ENCODE measurements around the gene HOXC10.

The HOXC10 gene

GRCh38 chr12:53993162-53994008 is 8.4 kb downstream of the HOXC10 start:
- TF ChIP-seq POLR2A (IDR thresholded peaks at IDR 0.05; ENCODE audit: low read depth, low read length) = no peak
- DNase-seq (ENCODE audit: insufficient read length, low spot score) (no peak), FAIRE-seq (no peak)

GRCh38 chr12:53994009-53994263 is 9.0 kb downstream of the HOXC10 start:
- TF ChIP-seq POLR2A (IDR thresholded peaks at IDR 0.05; ENCODE audit: low read depth, low read length) = no peak
- FAIRE-seq (no peak), DNase-seq (ENCODE audit: insufficient read length, low spot score) (no peak)

GRCh38 chr12:53994264-53995001 is 9.5 kb downstream of the HOXC10 start:
- FAIRE-seq (no peak), DNase-seq (ENCODE audit: insufficient read length, low spot score) (no peak)
- TF ChIP-seq POLR2A (IDR thresholded peaks at IDR 0.05; ENCODE audit: low read depth, low read length) = no peak

- FAIRE-seq = no peak
- DNase-seq (ENCODE audit: insufficient read length, low spot score) = no peak
- TF ChIP-seq POLR2A (IDR thresholded peaks at IDR 0.05; ENCODE audit: low read depth, low read length) = no peak
These were observed 10.0 kb downstream of the HOXC10 start for GRCh38 chr12:53995002-53995377.

- peak; percentile 56; the same call in 1 of the 2 replicates for TF ChIP-seq POLR2A (IDR thresholded peaks at IDR 0.05; ENCODE audit: low read depth, low read length)
- DNase-seq (ENCODE audit: insufficient read length, low spot score) (no peak), FAIRE-seq (no peak)
These were observed 10.7 kb downstream of the HOXC10 start for GRCh38 chr12:53995378-53996239.

GRCh38 chr12:53996240-53997203 is 11.6 kb downstream of the HOXC10 start:
- no peak for TF ChIP-seq POLR2A (IDR thresholded peaks at IDR 0.05; ENCODE audit: low read depth, low read length)
- no peak for DNase-seq (ENCODE audit: insufficient read length, low spot score)
- FAIRE-seq = no peak

GRCh38 chr12:53997204-53998109 is 12.5 kb downstream of the HOXC10 start:
- DNase-seq (ENCODE audit: insufficient read length, low spot score) = no peak
- no peak for FAIRE-seq
- TF ChIP-seq POLR2A (IDR thresholded peaks at IDR 0.05; ENCODE audit: low read depth, low read length) = no peak

GRCh38 chr12:53998110-53998899 is 13.4 kb downstream of the HOXC10 start:
- DNase-seq (ENCODE audit: insufficient read length, low spot score) = no peak
- no peak for TF ChIP-seq POLR2A (IDR thresholded peaks at IDR 0.05; ENCODE audit: low read depth, low read length)
- no peak for FAIRE-seq

GRCh38 chr12:53998900-53999236 is 13.9 kb downstream of the HOXC10 start:
- no peak for TF ChIP-seq POLR2A (IDR thresholded peaks at IDR 0.05; ENCODE audit: low read depth, low read length)
- FAIRE-seq = no peak
- DNase-seq (ENCODE audit: insufficient read length, low spot score) = no peak

- FAIRE-seq = no peak
- peak; percentile 80 for DNase-seq (ENCODE audit: insufficient read length, low spot score)
- no peak for TF ChIP-seq POLR2A (IDR thresholded peaks at IDR 0.05; ENCODE audit: low read depth, low read length)
These were observed 14.7 kb downstream of the HOXC10 start for GRCh38 chr12:53999559-54000115.

Data from H54 (cell line).